Measurements from ENCODE around the gene COG6. TPM values are rescaled to one million over a fixed set of nuclear protein-coding genes. Genes with fewer than 3 reads are reported as not detected.
A peak's percentile ranks its signal among the peaks of the same experiment; 100 is the strongest.

Gene COG6
- total and polyA plus RNA-seq, 4 donors = 4.5 to 10.7 (median 8.0) TPM

DNA sequence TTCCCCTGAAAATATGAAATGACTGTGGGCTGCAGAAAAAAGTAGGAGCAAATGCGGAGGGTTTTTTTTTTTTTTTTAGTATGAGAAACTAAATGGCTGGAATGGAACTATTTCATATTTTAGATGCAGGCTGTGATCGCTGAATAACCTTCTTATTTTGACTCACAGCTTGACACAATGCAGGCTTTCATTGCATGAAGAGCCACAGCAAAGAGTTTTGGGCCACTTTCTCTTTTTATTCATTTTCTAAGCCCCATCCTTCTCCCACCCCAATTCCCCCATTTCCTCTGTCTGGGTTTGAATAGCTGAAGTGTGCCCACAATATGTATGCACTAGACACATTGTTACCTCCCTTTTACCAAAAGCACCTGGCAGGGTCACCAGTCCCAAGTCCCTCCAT, 125.9 kb downstream of the COG6 start:
- no peaks in the 10 kb centered on the region for H3K36me3 ChIP-seq (ENCODE audit: control insufficient read depth in 4 of 4, insufficient read depth in 3 of 4, low read depth in 1 of 4, low read length in 3 of 4)
- no peak overlapping the region for H3K27ac ChIP-seq (ENCODE audit: low read depth in 1 of 2, low read length in 2 of 2)
- H3K27me3 ChIP-seq (ENCODE audit: control insufficient read depth in 4 of 4, insufficient read depth in 4 of 4, low read length in 3 of 4) = no peaks in the 10 kb centered on the region
- H3K9me3 ChIP-seq (ENCODE audit: control insufficient read depth in 4 of 4, low read length in 3 of 4) = peaks cover 0 to 2% (median 0%) of the 10 kb centered on the region in 4 donors
- DNase-seq (ENCODE audit: low spot score) = no peak
- no peak overlapping the region for H3K9ac ChIP-seq (ENCODE audit: low read depth in 1 of 2, low read length in 2 of 2)
- 86% methylated on average over 2 of the region's 2 CpGs for WGBS
- no peaks in the 10 kb centered on the region for H3K4me1 ChIP-seq (ENCODE audit: control insufficient read depth in 4 of 4, insufficient read depth in 4 of 4, low read length in 3 of 4)
- TF ChIP-seq YY1 (IDR thresholded peaks at IDR 0.05) = no peak
- no peak for TF ChIP-seq JUND (IDR thresholded peaks at IDR 0.05)
- TF ChIP-seq EGR1 (IDR thresholded peaks at IDR 0.05; ENCODE audit: low read depth in 2 of 2) = no peak
- TF ChIP-seq, protein P1, sequence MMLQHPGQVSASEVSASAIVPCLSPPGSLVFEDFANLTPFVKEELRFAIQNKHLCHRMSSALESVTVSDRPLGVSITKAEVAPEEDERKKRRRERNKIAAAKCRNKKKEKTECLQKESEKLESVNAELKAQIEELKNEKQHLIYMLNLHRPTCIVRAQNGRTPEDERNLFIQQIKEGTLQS (IDR thresholded peaks at IDR 0.05) = no peak
- TF ChIP-seq, protein P2, sequence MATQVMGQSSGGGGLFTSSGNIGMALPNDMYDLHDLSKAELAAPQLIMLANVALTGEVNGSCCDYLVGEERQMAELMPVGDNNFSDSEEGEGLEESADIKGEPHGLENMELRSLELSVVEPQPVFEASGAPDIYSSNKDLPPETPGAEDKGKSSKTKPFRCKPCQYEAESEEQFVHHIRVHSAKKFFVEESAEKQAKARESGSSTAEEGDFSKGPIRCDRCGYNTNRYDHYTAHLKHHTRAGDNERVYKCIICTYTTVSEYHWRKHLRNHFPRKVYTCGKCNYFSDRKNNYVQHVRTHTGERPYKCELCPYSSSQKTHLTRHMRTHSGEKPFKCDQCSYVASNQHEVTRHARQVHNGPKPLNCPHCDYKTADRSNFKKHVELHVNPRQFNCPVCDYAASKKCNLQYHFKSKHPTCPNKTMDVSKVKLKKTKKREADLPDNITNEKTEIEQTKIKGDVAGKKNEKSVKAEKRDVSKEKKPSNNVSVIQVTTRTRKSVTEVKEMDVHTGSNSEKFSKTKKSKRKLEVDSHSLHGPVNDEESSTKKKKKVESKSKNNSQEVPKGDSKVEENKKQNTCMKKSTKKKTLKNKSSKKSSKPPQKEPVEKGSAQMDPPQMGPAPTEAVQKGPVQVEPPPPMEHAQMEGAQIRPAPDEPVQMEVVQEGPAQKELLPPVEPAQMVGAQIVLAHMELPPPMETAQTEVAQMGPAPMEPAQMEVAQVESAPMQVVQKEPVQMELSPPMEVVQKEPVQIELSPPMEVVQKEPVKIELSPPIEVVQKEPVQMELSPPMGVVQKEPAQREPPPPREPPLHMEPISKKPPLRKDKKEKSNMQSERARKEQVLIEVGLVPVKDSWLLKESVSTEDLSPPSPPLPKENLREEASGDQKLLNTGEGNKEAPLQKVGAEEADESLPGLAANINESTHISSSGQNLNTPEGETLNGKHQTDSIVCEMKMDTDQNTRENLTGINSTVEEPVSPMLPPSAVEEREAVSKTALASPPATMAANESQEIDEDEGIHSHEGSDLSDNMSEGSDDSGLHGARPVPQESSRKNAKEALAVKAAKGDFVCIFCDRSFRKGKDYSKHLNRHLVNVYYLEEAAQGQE (IDR thresholded peaks at IDR 0.05) = no peak
- TF ChIP-seq, protein P3, sequence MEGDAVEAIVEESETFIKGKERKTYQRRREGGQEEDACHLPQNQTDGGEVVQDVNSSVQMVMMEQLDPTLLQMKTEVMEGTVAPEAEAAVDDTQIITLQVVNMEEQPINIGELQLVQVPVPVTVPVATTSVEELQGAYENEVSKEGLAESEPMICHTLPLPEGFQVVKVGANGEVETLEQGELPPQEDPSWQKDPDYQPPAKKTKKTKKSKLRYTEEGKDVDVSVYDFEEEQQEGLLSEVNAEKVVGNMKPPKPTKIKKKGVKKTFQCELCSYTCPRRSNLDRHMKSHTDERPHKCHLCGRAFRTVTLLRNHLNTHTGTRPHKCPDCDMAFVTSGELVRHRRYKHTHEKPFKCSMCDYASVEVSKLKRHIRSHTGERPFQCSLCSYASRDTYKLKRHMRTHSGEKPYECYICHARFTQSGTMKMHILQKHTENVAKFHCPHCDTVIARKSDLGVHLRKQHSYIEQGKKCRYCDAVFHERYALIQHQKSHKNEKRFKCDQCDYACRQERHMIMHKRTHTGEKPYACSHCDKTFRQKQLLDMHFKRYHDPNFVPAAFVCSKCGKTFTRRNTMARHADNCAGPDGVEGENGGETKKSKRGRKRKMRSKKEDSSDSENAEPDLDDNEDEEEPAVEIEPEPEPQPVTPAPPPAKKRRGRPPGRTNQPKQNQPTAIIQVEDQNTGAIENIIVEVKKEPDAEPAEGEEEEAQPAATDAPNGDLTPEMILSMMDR (IDR thresholded peaks at IDR 0.05; ENCODE audit: low read depth, low read length, missing input control) = no peak
- TF ChIP-seq, protein P4, sequence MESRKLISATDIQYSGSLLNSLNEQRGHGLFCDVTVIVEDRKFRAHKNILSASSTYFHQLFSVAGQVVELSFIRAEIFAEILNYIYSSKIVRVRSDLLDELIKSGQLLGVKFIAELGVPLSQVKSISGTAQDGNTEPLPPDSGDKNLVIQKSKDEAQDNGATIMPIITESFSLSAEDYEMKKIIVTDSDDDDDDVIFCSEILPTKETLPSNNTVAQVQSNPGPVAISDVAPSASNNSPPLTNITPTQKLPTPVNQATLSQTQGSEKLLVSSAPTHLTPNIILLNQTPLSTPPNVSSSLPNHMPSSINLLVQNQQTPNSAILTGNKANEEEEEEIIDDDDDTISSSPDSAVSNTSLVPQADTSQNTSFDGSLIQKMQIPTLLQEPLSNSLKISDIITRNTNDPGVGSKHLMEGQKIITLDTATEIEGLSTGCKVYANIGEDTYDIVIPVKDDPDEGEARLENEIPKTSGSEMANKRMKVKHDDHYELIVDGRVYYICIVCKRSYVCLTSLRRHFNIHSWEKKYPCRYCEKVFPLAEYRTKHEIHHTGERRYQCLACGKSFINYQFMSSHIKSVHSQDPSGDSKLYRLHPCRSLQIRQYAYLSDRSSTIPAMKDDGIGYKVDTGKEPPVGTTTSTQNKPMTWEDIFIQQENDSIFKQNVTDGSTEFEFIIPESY (IDR thresholded peaks at IDR 0.05) = no peak
- TF ChIP-seq, protein P5, sequence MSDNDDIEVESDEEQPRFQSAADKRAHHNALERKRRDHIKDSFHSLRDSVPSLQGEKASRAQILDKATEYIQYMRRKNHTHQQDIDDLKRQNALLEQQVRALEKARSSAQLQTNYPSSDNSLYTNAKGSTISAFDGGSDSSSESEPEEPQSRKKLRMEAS (IDR thresholded peaks at IDR 0.05) = no peak
- no peak for TF ChIP-seq SP1 (IDR thresholded peaks at IDR 0.05)
- no peak overlapping the region for H3K4me3 ChIP-seq (ENCODE audit: low read depth in 1 of 3, low read length in 3 of 3)

DNA sequence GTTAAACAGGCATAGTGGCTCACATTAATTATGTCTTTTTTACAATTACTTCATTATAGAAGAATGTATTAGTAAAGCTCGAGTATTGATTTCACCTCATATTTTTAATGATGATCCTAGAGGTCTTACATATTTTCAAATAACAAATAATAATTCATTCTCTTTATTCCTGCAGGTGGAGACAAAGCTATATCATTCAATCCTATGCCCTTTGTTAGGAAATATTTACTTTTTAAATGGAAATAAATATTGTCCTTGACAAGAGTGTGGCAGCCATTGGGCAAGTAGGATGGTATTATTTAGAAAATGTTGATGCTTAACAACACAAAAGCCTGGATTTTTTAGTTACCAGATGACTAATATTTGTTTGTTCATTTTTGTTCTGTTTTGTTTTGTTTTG, 127.6 kb downstream of the COG6 start:
- 87% methylated on average over 1 of the region's 1 CpG for WGBS
- TF ChIP-seq, protein P3 (IDR thresholded peaks at IDR 0.05; ENCODE audit: low read depth, low read length, missing input control) = no peak
- TF ChIP-seq RAD21 (IDR thresholded peaks at IDR 0.05) (peak; percentile 33 to 35), HNF4G (IDR thresholded peaks at IDR 0.05) (no peak)
- TF ChIP-seq, protein P5 (IDR thresholded peaks at IDR 0.05) = no peak
- H3K27me3 ChIP-seq (ENCODE audit: control insufficient read depth in 4 of 4, insufficient read depth in 4 of 4, low read length in 3 of 4) = no peaks in the 10 kb centered on the region
- no peak for DNase-seq (ENCODE audit: low spot score)
- no peak overlapping the region for H3K4me3 ChIP-seq (ENCODE audit: low read depth in 1 of 3, low read length in 3 of 3)
- H3K36me3 ChIP-seq (ENCODE audit: control insufficient read depth in 4 of 4, insufficient read depth in 3 of 4, low read depth in 1 of 4, low read length in 3 of 4) = no peaks in the 10 kb centered on the region
- no peaks in the 10 kb centered on the region for H3K4me1 ChIP-seq (ENCODE audit: control insufficient read depth in 4 of 4, insufficient read depth in 4 of 4, low read length in 3 of 4)
- H3K9me3 ChIP-seq (ENCODE audit: control insufficient read depth in 4 of 4, low read length in 3 of 4) = peaks cover 0 to 2% (median 0%) of the 10 kb centered on the region in 4 donors
- H3K27ac ChIP-seq (ENCODE audit: low read depth in 1 of 2, low read length in 2 of 2) = no peak overlapping the region
- H3K9ac ChIP-seq (ENCODE audit: low read depth in 1 of 2, low read length in 2 of 2) = no peak overlapping the region

All from liver (tissue), 9 donors.